SIG-M5 treated with dmso at 0.1 percent for 504 hours (cell line): ENCODE data around the gene CHST14.
A peak's percentile ranks its signal among the peaks of the same experiment; 100 is the strongest.

ENCODE experiments used
- DNase-seq: peaks from one replicate; lab custom pipeline; 2025; ENCODE audit not compliant: unreplicated experiment; lab: John Stamatoyannopoulos, UW

CHST14 gene, protein sequence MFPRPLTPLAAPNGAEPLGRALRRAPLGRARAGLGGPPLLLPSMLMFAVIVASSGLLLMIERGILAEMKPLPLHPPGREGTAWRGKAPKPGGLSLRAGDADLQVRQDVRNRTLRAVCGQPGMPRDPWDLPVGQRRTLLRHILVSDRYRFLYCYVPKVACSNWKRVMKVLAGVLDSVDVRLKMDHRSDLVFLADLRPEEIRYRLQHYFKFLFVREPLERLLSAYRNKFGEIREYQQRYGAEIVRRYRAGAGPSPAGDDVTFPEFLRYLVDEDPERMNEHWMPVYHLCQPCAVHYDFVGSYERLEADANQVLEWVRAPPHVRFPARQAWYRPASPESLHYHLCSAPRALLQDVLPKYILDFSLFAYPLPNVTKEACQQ

DNA sequence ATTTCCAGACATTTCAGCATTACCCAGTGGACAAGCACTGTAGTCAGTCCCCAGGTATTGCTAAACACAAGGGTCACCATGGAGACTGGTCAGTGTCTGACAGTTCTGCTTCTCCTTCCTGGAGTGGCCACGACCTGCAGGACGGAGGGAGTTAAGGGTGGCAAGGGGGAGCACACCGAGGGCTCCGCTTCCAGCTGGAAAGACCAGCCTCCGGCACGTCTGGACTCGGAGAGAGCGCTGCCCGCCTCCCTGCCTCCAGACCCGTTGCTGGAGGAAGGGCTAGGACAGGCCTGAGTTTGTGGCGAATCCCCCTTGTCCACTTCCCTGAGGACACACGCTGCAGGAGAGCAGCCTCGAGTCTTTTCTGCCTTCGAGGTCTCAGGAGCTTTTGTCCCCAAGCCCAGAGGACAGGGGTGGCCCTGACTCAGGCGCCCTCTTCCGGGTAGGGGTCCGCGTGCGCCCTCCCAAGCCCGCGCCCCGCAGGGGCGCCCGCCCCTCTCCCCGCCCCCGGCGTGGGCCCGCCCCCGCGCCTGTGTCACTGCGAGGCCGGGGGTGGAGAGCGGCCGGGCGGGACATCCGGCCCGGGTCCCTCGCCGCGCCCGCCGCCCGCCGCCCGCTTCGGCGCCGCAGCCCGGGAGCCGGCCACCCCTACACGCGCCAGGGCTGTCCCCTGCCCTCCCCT lies at the start of gene CHST14:
Gene CHST14, plus strand, starts transcription at position 562 of the 682 bp plus-strand sequence. CDS start 230 bp downstream, outside the sequence.
- DNase-seq: peak; percentile 37

DNA sequence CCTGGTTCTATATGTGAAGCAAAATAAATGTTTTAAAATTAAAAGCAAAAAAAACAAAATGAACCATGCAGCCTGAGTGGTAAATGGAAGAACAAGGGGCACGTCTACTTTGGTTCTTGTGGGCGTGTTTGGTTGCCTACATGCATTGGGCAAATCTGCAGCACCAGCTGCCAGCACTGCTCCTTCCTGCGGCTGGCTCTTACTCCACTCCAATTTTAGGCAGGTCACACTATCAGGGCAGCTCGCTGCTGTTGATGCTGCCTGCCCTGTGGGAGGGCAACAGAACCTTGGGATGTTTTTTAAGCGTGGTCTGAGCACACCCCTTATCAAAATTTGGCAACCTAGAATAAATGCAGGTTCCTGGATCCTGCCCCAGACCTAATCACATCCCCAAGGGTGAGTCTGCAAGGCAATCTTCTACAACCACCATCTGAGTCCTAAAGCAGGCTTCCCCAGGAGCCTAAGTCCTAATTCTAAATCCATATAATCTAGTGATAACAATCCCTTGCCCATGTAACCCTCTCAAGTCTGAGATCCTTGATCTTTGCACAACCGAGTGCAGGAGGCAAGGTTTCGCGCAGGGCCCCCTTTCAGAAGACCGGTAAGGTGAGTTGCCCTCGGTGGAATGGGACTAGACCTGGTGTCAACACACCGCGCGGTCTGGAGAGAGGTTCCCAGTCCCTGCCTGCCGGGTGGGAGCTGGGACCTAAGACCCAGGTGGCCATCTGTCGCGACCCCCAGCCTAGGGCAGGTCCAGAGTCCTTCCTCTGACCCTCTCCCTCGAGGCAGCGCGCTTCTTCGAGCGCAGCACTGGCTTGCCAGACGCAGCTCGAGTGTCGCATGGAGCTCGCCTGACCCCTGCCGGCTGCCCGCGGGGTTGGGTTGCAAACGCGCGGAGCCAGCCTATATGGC lies 49.3 kb upstream of the CHST14 start:
- DNase-seq: peak; percentile 67

DNA sequence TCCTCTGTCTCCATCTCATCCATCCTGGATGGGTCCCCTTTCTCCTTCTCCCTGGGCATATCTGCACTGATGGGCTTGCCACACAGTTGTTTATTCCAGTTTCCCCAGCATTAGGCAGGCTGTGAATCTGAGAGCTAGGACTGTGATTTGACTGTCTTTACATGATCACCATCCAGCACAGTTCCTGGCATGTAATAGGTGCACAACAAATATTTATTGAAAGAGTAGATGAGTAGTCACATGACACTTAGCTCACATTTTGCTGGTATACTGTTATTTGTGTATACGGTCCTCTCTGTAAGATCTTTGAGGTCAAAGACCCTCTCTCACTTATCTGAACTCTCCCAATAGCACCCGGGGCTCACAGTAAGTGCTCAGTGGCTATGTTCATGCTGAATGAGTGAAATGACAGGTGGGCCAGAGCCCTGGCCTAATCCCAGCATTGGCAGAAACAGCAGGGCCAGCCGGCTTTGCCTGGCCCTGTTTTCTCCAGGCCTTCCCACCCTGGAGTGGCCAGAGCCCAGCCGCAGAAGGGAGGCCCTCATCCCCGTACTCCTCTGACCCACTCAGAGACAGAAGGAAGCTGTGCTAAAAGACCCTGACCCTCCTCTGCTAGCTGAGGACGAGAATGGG lies 46.2 kb upstream of the CHST14 start:
- no peak for DNase-seq

DNA sequence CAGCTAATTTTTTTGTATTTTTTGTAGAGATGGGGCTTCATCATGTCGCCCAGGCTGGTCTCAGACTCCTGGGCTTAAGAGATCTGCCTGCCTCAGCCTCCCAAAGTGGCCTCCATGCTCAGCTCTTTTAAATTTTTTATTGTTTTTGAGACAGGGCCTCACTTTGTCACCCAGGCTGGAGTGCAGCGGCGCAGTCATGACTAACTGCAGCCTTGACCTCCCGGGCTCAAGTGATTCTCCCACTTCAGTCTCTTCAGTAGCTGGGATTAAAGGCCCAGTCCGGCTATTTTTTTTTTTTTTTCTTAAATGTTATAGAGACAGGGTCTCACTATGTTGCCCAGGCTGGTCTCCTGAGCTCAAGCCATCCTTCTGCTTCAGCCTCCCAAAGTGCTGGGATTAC lies 45.1 kb upstream of the CHST14 start:
- DNase-seq: no peak

DNA sequence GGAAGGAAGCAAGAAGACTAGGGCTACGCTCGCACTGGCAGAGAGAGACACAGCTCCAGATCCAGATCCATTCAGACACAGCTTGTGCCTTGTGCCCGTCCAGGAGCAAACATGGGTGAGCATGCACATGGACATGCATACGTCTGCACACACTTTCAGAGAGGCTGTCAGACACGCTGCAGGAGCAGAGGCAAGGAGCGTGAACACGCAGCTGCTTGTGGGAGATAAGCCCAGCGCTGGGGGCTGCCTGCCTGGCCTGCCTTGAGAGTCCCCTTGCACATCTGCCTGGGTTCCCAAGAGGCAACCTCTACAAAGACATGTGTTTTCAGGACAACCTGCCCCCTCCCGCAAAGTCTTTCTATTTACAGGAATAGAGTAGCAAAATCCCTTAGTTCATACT lies 43.6 kb upstream of the CHST14 start:
- DNase-seq: no peak

DNA sequence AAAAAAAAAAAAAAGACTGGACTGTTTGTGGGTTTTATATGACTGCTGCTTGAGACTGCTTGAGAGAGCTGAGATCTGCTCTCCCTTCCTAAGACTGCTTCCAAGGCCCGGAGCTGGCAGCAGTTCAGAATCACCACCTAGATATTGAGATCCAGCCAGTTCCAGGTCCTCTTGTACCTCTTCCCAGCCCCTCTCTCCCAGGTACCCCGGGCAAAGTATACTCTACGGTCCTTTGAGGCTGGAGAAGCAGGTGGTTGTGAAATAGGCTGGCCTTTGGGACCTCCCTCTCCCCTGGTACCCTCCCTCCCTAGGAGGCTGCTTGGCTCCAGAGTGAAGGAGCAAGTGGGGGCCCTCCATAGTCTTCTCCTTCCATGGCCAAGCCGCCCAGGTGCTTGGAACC lies 42.6 kb upstream of the CHST14 start:
- no peak for DNase-seq

DNA sequence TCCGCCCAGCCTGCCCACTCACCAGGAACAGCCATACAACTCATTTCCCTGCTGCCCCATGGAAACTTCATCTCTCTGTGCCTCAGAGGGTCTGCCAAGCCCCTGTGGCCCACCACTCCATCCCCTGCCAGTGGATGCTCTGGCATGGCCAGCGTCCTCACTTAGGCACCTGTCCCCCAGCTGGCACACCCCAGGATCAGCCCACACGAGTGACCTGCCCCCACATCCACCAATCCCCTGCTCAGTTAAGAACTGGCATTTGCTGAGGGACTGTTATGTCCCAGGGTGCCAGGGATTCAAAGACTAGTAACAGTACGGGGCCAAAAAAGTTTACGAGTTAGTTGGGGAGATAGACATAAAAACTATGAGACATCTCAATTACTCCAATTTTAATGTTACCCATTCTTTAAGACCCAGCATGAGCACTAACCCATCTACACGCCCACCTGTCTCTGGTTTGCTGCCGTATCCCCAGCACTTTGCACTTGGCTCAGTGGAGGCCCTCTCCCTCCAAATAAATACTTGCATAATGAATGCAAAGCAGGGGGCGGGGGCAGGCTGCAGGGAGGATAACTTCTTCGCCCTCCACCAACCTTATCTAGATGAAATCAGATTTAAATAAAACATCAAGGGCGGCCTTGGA lies 41.6 kb upstream of the CHST14 start:
- DNase-seq: no peak

DNA sequence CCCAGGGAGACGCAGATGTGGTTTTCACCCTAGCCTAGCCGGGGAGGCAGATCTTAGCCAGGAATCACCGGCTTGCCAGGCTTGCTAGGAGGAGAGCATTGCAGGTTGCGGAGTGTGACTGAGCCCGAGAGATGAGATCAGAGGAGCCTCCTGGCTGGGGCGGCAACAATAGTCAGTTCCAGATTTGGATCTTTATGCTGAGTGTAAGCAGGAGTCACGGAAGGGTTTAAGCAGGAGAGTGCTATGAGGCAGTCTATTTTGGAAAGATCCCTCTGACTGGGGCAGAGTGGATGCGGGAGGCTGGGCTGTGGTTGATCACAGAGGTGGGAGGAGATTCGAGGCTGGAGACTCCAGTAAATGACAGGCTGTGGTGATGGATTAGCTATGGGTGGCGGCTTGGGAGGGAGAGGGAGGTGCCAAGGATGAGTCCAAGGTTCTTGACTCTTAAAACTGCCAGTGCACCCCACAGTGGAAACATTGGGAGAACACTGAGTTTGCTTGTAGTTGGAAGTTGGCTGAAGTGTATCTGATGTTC lies 40.4 kb upstream of the CHST14 start:
- no peak for DNase-seq

DNA sequence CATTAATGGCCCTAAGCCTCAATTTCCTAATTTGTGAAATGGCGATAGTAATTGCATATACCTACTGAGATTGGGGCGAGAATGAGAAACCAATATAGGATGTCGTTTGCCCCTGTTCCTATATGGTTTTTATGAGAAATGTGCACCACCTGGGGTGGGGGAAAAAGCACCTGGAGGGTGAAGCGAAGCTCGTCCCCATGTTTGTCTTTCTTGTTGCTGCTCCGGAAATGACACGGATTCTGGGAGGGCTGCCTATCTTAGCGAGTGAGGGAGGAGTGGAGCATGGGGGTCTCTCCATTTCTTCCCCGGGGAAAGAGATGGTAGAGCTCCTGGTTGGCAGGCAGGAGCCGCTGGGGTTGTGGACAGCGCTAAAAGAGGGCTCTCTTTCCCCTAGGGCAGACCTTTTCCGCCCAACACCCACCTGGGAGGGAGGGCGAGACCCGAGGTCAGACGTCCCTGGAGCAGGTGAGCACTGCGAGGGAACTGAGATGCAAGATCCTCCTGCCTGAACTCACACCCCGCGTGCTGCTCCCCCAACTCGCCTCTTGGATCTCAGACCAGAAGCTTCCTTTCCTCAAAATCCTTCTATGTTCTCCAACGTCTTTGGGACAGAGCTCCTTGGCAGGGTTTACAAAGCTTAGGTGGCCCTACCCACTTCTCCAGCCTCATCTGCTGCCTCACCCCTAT lies 35.6 kb upstream of the CHST14 start:
- no peak for DNase-seq

DNA sequence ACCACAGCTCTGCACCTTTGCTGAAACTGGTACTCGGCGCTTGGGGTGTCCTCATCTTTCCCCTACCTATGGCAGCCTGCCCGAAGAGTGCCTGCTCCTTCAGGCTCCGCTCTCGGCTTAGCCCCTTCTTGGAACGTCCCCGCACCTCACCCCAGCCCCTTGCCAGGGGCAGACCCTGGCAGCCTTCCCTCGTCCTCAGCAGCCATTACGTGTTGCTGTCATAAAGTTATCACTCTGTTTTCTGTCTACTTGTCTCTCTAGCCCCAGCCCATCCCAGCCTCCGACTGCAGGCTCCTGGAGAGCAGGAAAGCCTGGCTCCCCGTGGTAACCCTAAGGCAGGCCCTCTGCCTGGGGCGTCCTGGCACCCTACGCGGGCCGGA lies 35.1 kb upstream of the CHST14 start:
- no peak for DNase-seq

DNA sequence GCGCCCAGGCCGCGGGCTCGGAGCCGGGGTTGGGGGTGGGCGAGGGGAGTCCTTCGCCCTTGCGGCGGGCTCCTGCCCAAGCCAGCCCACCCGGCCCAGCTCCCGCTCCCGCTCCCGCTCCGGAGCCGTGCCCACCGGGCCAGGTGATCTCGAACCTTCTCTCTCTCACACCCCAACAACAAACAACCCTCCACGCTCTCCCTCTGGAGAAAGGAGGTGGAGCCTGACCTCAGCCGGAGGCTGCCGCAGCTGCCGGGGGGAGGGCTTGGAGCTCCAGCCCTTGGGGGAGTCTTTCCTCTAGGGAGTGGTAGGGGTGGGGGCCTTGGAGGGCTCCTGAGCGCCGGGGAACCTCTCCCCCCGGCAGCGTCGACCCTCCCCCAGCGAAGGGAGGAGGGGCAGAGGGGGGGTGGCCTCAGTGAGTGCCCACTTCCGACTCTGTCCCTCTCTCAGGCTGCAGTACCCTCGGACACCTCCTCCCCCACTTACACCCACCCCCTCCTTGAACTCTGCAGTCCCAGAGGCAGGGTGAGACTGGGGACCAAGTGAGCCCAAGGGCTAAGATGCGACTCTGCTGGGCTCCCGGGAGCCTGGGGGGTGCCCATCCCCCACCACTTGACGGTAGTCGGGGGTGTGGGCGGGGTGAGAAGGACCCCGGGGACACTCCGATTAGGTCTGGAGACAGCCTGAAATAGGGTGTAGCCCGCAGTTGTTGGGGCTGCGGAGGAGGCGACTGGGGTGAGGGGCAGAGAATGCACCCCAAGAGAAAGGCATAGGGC lies 34.5 kb upstream of the CHST14 start:
- DNase-seq: no peak

DNA sequence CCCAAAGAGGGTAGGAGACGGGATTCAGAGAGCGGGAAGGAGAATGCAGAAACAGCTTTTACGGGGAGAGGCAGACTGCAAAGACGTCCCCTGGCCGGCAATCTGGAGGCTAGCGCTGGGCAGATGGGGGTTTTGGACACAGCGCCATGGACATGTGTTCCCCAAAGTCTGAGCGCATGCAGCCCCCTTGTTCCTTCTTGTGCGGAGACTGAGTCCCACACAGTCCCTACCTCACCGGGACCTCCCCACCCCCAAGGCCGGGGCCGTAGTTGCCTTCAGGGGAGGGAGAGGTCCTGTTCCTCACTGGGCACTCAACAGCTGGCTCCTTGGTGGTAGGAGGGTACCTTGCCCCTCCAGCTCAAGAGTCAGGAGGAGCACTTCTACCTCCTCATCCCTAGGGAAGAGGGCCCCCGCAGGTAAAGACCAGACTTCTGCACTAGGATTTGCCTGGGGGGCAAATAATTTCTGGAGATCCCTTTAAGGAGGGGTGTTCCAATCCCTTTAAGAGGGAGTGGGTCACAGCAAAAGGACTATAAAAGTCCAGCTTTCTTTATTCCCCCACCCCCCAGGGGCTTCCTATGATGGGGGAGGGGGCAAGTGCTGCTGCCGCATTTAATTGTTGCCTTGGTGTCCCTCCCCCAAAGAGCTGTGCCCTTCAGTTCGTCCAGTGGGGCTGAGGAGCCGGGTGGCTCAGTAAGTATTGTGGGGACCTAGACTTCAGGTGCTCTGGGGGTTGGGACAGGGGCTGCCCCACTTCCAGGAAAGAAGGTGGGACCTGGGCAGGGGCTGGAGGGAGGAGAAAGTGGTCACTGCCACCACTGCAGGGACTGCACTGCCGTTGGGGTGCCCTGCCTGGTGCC lies 33.7 kb upstream of the CHST14 start:
- no peak for DNase-seq

DNA sequence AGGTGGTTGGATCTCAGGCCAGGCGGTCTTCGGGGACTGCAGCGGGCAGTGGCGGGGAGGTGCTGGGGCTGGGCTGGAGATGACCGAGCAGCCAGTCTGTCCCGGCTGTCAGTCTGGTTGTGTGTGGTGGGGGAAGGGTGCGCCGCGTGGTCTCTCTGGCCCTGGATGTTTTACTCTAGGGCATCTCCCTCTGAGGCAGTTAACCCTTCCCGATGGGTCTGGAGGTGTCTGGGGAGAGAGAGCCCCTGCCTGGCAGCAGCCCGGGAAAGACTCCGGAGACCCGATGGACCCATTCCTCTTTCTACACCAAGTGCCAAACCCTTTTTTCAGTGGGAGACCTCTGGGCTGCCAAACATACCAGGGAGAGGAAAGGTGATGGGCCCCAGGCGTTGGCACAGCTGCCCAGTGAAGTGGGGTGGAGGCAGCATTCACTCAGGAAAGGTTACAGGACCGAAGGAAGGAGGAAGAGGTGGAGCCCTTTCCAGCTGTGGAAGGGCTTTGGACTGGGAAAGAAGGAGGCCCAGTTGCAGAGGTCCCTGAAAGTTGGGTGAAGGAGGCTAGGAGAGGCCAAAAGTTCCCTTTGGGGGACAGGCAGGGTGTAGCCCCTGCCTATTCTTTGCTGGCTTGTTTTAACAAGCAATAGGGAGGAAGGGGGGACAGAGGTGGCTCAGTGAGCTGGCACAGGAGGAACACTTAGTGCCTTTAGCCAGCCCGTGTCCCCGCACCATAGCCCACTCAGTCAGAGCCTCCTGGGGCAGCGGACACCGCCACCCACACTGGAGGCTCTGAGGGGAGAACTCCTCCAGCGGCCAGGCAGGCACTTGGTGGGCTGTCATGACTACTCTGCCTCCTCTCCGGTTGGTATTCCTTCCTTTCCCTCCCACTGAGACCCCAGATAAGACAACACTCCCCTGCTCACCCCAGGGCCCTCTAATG lies 32.8 kb upstream of the CHST14 start:
- DNase-seq: no peak

DNA sequence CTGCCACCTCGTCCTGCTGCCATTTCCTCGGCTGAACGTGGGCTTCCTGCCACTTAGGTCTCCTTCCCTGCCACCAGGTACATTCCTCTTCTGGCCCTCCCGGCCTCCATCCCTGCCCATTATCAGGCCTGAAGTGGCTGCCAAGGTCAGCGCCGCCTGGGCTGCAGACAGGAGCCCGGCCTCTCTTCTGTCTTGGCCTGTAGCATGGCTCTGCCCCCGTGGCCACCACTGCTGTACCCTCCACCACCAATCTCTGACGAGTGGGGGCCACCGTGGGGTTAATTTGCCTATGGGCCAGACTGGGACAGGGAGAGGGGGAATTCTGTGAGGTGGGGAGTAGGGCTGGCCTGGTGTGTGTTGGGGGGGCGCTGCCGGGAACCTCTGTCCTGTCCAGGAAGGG lies 32.1 kb upstream of the CHST14 start:
- no peak for DNase-seq

DNA sequence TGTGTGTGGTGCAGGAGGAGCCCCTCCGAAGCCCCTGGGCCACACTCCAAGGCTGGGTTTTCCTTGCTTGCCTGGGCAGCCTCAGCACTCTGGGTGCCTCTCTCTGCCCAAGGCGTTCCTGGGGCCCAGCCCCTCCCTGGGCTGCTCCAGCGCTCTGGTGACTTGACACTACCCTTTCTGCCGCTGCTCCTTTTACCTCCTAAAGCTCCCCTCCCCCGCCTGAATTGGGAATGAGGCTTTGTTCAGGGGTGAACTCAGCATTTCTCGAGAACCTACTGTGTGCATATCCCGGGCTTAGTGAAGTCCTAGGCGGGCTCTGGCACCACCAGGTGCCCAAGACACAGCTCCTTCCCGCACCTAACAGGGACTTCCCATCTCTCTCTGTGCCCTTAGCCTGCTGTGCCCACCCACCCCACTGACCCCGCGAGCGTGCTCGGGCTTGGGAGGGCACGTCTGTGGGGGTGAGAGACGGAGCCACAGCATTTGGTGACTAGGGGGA lies 31.3 kb upstream of the CHST14 start:
- no peak for DNase-seq

DNA sequence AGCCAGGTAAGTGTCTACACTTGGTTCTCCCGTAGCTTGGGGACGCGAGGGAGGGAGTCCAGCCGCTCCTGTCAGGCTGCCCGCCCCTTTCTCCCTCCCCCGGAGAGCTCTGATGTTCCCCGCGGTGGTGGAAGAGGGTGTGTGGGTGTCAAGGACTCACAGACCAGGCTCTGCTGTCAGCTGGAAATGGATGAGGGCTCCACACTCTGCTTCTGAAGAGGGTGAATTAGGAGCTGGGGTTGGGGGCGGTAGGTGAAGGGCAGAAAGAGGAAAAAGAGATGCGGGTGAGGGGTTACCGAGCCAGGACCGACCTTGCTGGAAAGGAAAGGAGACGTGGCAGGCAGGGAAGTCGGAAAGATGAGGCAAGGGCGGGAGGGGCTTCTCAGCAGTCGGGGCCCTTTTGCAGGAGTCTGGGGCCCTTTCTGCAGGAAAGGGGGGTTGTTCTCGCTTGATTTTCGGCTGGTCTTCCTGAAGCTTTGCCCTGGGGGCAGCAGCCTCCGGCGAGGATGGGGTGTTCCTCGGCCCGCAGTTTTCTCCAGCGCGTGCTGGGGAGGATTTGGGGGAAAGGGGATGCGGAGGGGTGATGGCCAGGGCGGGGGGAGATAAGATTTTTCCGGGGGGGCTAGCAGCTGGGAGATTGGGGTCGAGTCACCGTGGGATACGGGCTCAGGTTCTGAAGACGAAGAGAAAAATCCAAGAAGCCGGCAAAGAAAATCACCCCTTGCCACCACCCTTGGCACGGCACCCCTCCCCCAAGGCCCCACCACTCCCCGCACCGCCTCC lies 30.6 kb upstream of the CHST14 start:
- peak; percentile 32 for DNase-seq
